PC-9 (cell line): Measurements from ENCODE around the gene RCOR3.

Source experiments
- CTCF ChIP-seq: fragments of 200-600 bp; sonication (generic); conservative IDR thresholded peaks from 2 replicates; pipeline ENCODE4 v1.6.1; 2017; ENCODE audit warnings: mixed run types, antibody characterized with exemption, mild to moderate bottlenecking, moderate library complexity
- EZH2 ChIP-seq: fragments of 200-600 bp; sonication (generic); IDR thresholded peaks from 2 replicates; pipeline ENCODE4 v1.8.0; 2017; ENCODE audit warnings: antibody characterized with exemption, low read depth

- TF ChIP-seq EZH2 = no peak
- TF ChIP-seq CTCF = no peak
Measured at GRCh38 chr1:211320980-211321379, 61.8 kb downstream of the RCOR3 start.
